GM23338 (cell line): ENCODE results near the gene KRTAP2-4. TPM values are rescaled to one million over a fixed set of nuclear protein-coding genes. Genes with fewer than 3 reads are reported as not detected.
"Not testable (repeated sequence)": the region's sequence is repeated elsewhere in the genome, so short reads cannot be mapped to it uniquely, and the experiment has no call there.

Source experiments
- ATAC-seq: fragments of 200-7000 bp; cut with Tn5 transposase; 3 replicates; pipeline ENCODE4 v1.9.1; 2020
- DNase-seq: peaks from one replicate; pipeline ENCODE4 v3.0.0-alpha.2; 2015; ENCODE audit warnings: low spot score
- H2AFZ ChIP-seq: fragments of 200-600 bp; sonication (generic); 2 replicates; pipeline ENCODE4 v1.8.0; 2016; ENCODE audit warnings: antibody characterized with exemption, mild to moderate bottlenecking, moderate library complexity
- H3F3A ChIP-seq: fragments of 200-600 bp; sonication (generic); replicated peaks from 2 replicates; pipeline ENCODE4 v1.8.0; 2017; ENCODE audit warnings: antibody characterized with exemption, mixed run types, low read depth
- H3K27ac ChIP-seq: fragments of 200-600 bp; sonication (generic); 2 replicates; pipeline ENCODE4 v1.6.1; 2016; ENCODE audit warnings: low read depth
- H3K27me3 ChIP-seq: fragments of 200-600 bp; sonication (generic); 2 replicates; pipeline ENCODE4 v1.8.0; 2016; ENCODE audit warnings: mild to moderate bottlenecking, mixed run types, moderate library complexity; ENCODE audit not compliant: insufficient read depth
- H3K36me3 ChIP-seq: fragments of 200-600 bp; sonication (generic); 2 replicates; pipeline ENCODE4 v1.8.0; 2016; ENCODE audit warnings: mild to moderate bottlenecking; ENCODE audit not compliant: insufficient read depth
- H3K4me1 ChIP-seq: fragments of 200-600 bp; sonication (generic); 2 replicates; pipeline ENCODE4 v1.8.0; 2016; ENCODE audit warnings: mild to moderate bottlenecking, moderate library complexity; ENCODE audit not compliant: insufficient read depth
- H3K4me2 ChIP-seq: fragments of 200-600 bp; sonication (generic); 2 replicates; pipeline ENCODE4 v1.7.1; 2017; ENCODE audit warnings: mixed run types
- H3K4me3 ChIP-seq: fragments of 200-600 bp; sonication (generic); 2 replicates; pipeline ENCODE4 v1.6.1; 2016; ENCODE audit warnings: mixed run types
- H3K79me2 ChIP-seq: fragments of 200-600 bp; sonication (generic); replicated peaks from 2 replicates; pipeline ENCODE4 v1.8.0; 2017; ENCODE audit warnings: mild to moderate bottlenecking; ENCODE audit not compliant: insufficient read depth
- H3K9me2 ChIP-seq: fragments of 200-600 bp; sonication (generic); 2 replicates; pipeline ENCODE4 v1.8.0; 2017; ENCODE audit not compliant: insufficient read depth
- H4K20me1 ChIP-seq: fragments of 200-600 bp; sonication (generic); replicated peaks from 2 replicates; pipeline ENCODE4 v1.8.0; 2017; ENCODE audit warnings: mild to moderate bottlenecking; ENCODE audit not compliant: insufficient read depth
- H3K27ac Mint-ChIP-seq: 2 replicates; pipeline ENCODE4 v1.8.0; 2020; ENCODE audit warnings: inconsistent platforms, mild to moderate bottlenecking, moderate library complexity, mixed read lengths
- H3K27me3 Mint-ChIP-seq: 3 replicates; pipeline ENCODE4 v1.8.0; 2022; ENCODE audit warnings: low read depth, mild to moderate bottlenecking, moderate library complexity, mixed read lengths, inconsistent platforms; ENCODE audit not compliant: insufficient read depth, poor library complexity
- H3K36me3 Mint-ChIP-seq: 3 replicates; pipeline ENCODE4 v1.8.0; 2021; ENCODE audit warnings: low read depth, mild to moderate bottlenecking, inconsistent platforms, moderate library complexity, mixed read lengths
- H3K4me1 Mint-ChIP-seq: 3 replicates; pipeline ENCODE4 v1.8.0; 2020; ENCODE audit warnings: mild to moderate bottlenecking, inconsistent platforms, mixed read lengths
- H3K4me3 Mint-ChIP-seq: 3 replicates; pipeline ENCODE4 v1.8.0; 2021; ENCODE audit warnings: moderate library complexity, mild to moderate bottlenecking, inconsistent platforms, mixed read lengths
- H3K9me3 Mint-ChIP-seq: 3 replicates; pipeline ENCODE4 v1.8.0; 2020; ENCODE audit warnings: moderate library complexity, mild to moderate bottlenecking, inconsistent platforms, mixed read lengths
- CREB1 ChIP-seq: fragments of 250-450 bp; sonication (Bioruptor Pico); IDR thresholded peaks from 2 replicates; pipeline ENCODE4 v1.5.0; 2020; ENCODE audit warnings: low read depth, mild to moderate bottlenecking, moderate library complexity
- CTCF ChIP-seq, 2 experiments: fragments of 200-600 bp in 1 of 2; sonication (generic) in 1 of 2; conservative IDR thresholded peaks; 2 replicates each; pipeline versions ENCODE4 v1.5.1 to v1.6.1; 2016 to 2017; ENCODE audit warnings: antibody characterized with exemption in 2 of 2, low read depth in 2 of 2, mild to moderate bottlenecking in 2 of 2, moderate library complexity in 1 of 2
- ETS1 ChIP-seq: IDR thresholded peaks from 2 replicates; pipeline ENCODE4 v1.6.1; 2016; ENCODE audit warnings: antibody characterized with exemption
- EZH2 ChIP-seq: fragments of 200-600 bp; sonication (generic); IDR thresholded peaks from one replicate; pipeline ENCODE4 v1.8.0; 2017; ENCODE audit warnings: antibody characterized with exemption, mild to moderate bottlenecking, low read depth; ENCODE audit not compliant: unreplicated experiment
- EZH2phosphoT487 ChIP-seq: fragments of 200-600 bp; sonication (generic); IDR thresholded peaks from one replicate; pipeline ENCODE4 v1.8.1; 2018; ENCODE audit warnings: antibody characterized with exemption; ENCODE audit not compliant: unreplicated experiment
- POLR2AphosphoS5 ChIP-seq: IDR thresholded peaks from 2 replicates; pipeline ENCODE4 v1.6.1; 2016; ENCODE audit warnings: antibody characterized with exemption, low read depth
- STAT1 ChIP-seq: IDR thresholded peaks from one replicate; pipeline ENCODE4 v1.6.1; 2016; ENCODE audit warnings: antibody characterized with exemption; ENCODE audit not compliant: unreplicated experiment
- ZNF114 ChIP-seq: fragments of 250-450 bp; sonication (Bioruptor Pico); IDR thresholded peaks from 2 replicates; pipeline ENCODE4 v1.5.0; 2020; ENCODE audit warnings: mild to moderate bottlenecking, moderate library complexity
- polyA plus RNA-seq: library from polyadenylated mRNA; unstranded; fragments of >200 nt; fragmentation: Nextera tagmentation; extraction: Ambion mirVana; gene quantifications from 2 replicates; pipeline ENCODE4 v1.2.1, GENCODE V29; 2016
- total RNA-seq: library from RNA; depleted of rRNA; stranded (reverse); fragments of >200 nt; shearing (Covaris generic); gene quantifications from 2 replicates; pipeline ENCODE4 v1.2.3, GENCODE V29; 2014
- TF ChIP-seq, protein P1 (sequence below): fragments of 250-450 bp; sonication (Bioruptor Pico); IDR thresholded peaks from 2 replicates; pipeline ENCODE4 v1.5.0; 2020; ENCODE audit warnings: mild to moderate bottlenecking, moderate library complexity

KRTAP2-4 gene
- total and polyA plus RNA-seq, 2 experiments from 2014 or later = not detected

- not testable (repeated sequence) for H3K27me3 ChIP-seq, H3K79me2 ChIP-seq, H3K4me3 Mint-ChIP-seq, H3K4me1 ChIP-seq, H3K27ac Mint-ChIP-seq, DNase-seq, ATAC-seq, H2AFZ ChIP-seq, H3K27ac ChIP-seq, H3K9me2 ChIP-seq, H3K9me3 Mint-ChIP-seq, H3K4me2 ChIP-seq, H3K27me3 Mint-ChIP-seq, H4K20me1 ChIP-seq, H3K4me3 ChIP-seq, H3K36me3 Mint-ChIP-seq, H3K36me3 ChIP-seq, H3F3A ChIP-seq
- H3K4me1 Mint-ChIP-seq = peaks cover 10% of the 10 kb centered on the region
Measured at GRCh38 chr17:41055130-41055529, 10.5 kb downstream of the KRTAP2-4 start, which contains the start of gene KRTAP2-2. KRTAP2-2 (minus strand) TSS chr17:41055230; CDS start chr17:41055211, 19 bp downstream.

GRCh38 chr17:41054556-41054955 is 11.1 kb downstream of the KRTAP2-4 start:
- H3K36me3 ChIP-seq, ATAC-seq, H3K9me3 Mint-ChIP-seq, H3K36me3 Mint-ChIP-seq, H3K27me3 ChIP-seq, H3K4me3 ChIP-seq, H3K79me2 ChIP-seq, DNase-seq, H3K27ac Mint-ChIP-seq, H3K9me2 ChIP-seq, H3F3A ChIP-seq, H3K4me2 ChIP-seq, H2AFZ ChIP-seq, H3K4me3 Mint-ChIP-seq, H3K27me3 Mint-ChIP-seq, H3K27ac ChIP-seq, H4K20me1 ChIP-seq: not testable (repeated sequence)
- peaks cover 14% of the 10 kb centered on the region for H3K4me1 Mint-ChIP-seq
- H3K4me1 ChIP-seq = peaks cover 13% of the 10 kb centered on the region

DNA sequence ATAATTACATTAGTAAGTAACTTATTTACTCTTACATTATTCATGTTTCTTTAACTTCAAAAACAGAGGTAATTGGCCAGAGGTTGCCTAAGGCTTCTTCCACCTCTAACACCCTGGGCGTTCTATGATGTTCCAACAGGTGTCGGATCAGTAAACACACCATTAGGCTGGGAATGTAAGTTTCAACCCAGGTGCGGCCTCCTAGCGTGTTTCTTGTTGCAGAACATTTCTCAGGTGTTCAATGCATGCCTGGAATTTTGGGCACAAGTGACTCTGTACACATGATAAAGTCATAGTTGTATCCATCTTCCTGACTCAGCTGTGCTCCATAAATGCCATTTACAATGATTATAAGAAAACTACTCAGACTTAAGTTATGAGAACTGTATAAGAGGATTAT is 11.7 kb downstream of the KRTAP2-4 start:
- Histone ChIP-seq H3K27ac (no peak overlapping the region), H3F3A (no peaks in the 10 kb centered on the region), H3K4me1 (peaks cover 9% of the 10 kb centered on the region), H3K4me2 (no peak overlapping the region), H3K79me2 (no peaks in the 10 kb centered on the region), H2AFZ (no peak overlapping the region), H3K4me3 (no peak overlapping the region), H3K36me3 (no peaks in the 10 kb centered on the region), H3K27me3 (no peaks in the 10 kb centered on the region), H4K20me1 (no peaks in the 10 kb centered on the region), H3K9me2 (no peaks in the 10 kb centered on the region)
- Mint-ChIP-seq H3K9me3 (peaks cover 6% of the 10 kb centered on the region; the same call in 1 of the 3 replicates), H3K27ac (no peak overlapping the region), H3K4me3 (no peak overlapping the region), H3K4me1 (peaks cover 11% of the 10 kb centered on the region), H3K36me3 (0 out of 3 replicates have a peak, but pooled peaks cover 3% of the 10 kb centered on the region), H3K27me3 (no peaks in the 10 kb centered on the region)
- DNase-seq (no peak), ATAC-seq (no peak)
- TF ChIP-seq CREB1 (no peak), EZH2phosphoT487 (no peak), ZNF114 (CRISPR knock-in tag) (no peak), EZH2 (no peak), ETS1 (no peak), STAT1 (no peak), CTCF (conservative IDR thresholded peaks at IDR 0.05; ENCODE audit: low read depth in 2 of 2) (no peak), POLR2AphosphoS5 (no peak)
- TF ChIP-seq, protein P1, sequence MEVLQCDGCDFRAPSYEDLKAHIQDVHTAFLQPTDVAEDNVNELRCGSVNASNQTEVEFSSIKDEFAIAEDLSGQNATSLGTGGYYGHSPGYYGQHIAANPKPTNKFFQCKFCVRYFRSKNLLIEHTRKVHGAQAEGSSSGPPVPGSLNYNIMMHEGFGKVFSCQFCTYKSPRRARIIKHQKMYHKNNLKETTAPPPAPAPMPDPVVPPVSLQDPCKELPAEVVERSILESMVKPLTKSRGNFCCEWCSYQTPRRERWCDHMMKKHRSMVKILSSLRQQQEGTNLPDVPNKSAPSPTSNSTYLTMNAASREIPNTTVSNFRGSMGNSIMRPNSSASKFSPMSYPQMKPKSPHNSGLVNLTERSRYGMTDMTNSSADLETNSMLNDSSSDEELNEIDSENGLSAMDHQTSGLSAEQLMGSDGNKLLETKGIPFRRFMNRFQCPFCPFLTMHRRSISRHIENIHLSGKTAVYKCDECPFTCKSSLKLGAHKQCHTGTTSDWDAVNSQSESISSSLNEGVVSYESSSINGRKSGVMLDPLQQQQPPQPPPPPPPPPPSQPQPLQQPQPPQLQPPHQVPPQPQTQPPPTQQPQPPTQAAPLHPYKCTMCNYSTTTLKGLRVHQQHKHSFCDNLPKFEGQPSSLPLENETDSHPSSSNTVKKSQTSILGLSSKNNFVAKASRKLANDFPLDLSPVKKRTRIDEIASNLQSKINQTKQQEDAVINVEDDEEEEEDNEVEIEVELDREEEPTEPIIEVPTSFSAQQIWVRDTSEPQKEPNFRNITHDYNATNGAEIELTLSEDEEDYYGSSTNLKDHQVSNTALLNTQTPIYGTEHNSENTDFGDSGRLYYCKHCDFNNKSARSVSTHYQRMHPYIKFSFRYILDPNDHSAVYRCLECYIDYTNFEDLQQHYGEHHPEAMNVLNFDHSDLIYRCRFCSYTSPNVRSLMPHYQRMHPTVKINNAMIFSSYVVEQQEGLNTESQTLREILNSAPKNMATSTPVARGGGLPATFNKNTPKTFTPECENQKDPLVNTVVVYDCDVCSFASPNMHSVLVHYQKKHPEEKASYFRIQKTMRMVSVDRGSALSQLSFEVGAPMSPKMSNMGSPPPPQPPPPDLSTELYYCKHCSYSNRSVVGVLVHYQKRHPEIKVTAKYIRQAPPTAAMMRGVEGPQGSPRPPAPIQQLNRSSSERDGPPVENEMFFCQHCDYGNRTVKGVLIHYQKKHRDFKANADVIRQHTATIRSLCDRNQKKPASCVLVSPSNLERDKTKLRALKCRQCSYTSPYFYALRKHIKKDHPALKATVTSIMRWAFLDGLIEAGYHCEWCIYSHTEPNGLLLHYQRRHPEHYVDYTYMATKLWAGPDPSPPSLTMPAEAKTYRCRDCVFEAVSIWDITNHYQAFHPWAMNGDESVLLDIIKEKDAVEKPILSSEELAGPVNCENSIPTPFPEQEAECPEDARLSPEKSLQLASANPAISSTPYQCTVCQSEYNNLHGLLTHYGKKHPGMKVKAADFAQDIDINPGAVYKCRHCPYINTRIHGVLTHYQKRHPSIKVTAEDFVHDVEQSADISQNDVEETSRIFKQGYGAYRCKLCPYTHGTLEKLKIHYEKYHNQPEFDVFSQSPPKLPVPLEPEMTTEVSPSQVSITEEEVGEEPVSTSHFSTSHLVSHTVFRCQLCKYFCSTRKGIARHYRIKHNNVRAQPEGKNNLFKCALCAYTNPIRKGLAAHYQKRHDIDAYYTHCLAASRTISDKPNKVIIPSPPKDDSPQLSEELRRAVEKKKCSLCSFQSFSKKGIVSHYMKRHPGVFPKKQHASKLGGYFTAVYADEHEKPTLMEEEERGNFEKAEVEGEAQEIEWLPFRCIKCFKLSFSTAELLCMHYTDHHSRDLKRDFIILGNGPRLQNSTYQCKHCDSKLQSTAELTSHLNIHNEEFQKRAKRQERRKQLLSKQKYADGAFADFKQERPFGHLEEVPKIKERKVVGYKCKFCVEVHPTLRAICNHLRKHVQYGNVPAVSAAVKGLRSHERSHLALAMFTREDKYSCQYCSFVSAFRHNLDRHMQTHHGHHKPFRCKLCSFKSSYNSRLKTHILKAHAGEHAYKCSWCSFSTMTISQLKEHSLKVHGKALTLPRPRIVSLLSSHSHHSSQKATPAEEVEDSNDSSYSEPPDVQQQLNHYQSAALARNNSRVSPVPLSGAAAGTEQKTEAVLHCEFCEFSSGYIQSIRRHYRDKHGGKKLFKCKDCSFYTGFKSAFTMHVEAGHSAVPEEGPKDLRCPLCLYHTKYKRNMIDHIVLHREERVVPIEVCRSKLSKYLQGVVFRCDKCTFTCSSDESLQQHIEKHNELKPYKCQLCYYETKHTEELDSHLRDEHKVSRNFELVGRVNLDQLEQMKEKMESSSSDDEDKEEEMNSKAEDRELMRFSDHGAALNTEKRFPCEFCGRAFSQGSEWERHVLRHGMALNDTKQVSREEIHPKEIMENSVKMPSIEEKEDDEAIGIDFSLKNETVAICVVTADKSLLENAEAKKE = no peak
